OCI-LY3 (cell line): ENCODE measurements around the gene ARHGAP27.

Experiments
- CTCF ChIP-seq: fragments of 200-600, 300-600 bp; sonication (generic); IDR thresholded peaks from 2 replicates; pipeline ENCODE4 v1.5.1; 2014; ENCODE audit warnings: antibody characterized with exemption, low read length, low read depth
- EZH2phosphoT487 ChIP-seq: fragments of 200-600 bp; shearing (Covaris generic); IDR thresholded peaks from 2 replicates; pipeline ENCODE4 v1.6.1; 2018; ENCODE audit warnings: antibody characterized with exemption, mixed run types, low read depth

- TF ChIP-seq CTCF (no peak), EZH2phosphoT487 (no peak)
These were observed 3.5 kb upstream of the ARHGAP27 start for GRCh38 chr17:45436161-45436560.
